ENCODE data around the gene KATNBL1. TPM values are rescaled to one million over a fixed set of nuclear protein-coding genes. Genes with fewer than 3 reads are reported as not detected.
A peak's percentile ranks its signal among the peaks of the same experiment; 100 is the strongest.

The KATNBL1 gene
- total and polyA plus RNA-seq, 9 of the 15 experiments (the other 6 are each of a cell fraction or from before 2014, with no cell fraction given), result 6.6 to 46.0 (median 24.0) TPM

DNA sequence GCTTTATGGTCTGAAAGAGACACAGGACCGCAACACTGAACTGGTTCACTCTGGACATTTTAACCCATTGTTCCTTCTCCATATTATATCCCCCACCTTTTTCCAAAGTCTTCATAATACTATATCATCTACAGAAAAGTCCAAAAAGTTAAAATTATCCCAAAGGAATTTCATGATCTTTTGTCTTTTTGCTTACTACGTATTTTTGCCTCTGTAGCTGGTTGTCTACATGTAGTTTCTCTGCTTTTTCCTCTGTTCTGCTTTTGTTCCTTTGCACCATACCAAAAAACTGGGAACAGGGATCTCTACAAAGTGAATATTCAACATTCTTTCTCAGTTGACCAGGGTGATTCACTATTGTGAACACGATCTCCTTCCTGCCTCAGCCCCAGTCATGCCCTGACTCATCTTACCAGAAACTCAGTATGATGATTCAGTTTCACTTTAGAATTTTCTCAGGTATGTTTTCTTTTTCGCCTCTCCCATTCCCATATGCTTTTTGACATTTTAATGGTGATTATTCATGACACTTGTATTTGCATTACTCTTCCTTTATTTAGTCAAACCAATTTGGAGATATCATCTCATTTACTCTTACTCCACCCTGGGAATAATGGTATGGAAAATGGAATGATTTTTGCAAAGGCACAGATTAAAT is 29.4 kb upstream of the KATNBL1 start (continued):
- TF ChIP-seq, protein P1, sequence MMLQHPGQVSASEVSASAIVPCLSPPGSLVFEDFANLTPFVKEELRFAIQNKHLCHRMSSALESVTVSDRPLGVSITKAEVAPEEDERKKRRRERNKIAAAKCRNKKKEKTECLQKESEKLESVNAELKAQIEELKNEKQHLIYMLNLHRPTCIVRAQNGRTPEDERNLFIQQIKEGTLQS (IDR thresholded peaks at IDR 0.05), result peak; percentile 41
- TF ChIP-seq, protein P1 (CRISPR knock-in tag; conservative IDR thresholded peaks at IDR 0.05), result no peak

DNA sequence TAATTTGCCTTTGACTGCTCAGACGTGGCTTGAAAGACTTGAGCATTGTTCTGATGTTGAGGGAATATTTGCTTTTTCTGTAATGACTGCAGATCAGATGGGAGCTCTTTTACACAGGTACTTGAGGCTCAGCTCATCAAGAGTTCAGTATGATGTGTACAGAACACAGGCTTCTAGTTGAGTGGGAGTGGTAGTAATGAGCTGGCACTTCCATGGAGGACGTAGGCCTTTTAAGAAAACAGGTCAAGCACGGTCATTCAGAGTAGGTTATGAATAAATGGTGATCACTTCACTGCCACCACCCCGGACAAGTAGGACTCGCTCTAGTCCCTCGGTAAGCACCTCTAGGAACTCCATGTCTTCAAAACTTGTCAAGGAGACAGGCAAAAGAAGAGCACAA is 23.7 kb upstream of the KATNBL1 start:
- ATAC-seq (no peak), FAIRE-seq (no peak), DNase-seq (ENCODE audit: extremely low read depth in 1 of 4, low spot score in 3 of 4) (no peak)
- no peaks in the 10 kb centered on the region for H3K27me3 ChIP-seq (ENCODE audit: control insufficient read depth in 2 of 2, insufficient read depth in 2 of 2, low read length in 2 of 2)
- ChIA-PET POLR2A (interaction anchor here (0.6 to 1.3 kb wide), 6 partner anchors 9 to 170 kb away, joined by 3 to 4 read pairs (median 3); no protein-coding TSS in a partner anchor), CTCF (ENCODE audit: low intra/inter-chr PET ratio) (no interaction called here)
- BruUV-seq (replicated peaks), result no TSS peak
- no peak overlapping the region for H3K4me3 ChIP-seq
- H3K9me1 ChIP-seq (ENCODE audit: control insufficient read depth, insufficient read depth, low read length), result no peaks in the 10 kb centered on the region
- H3K79me2 ChIP-seq (ENCODE audit: control insufficient read depth, insufficient read depth, low read length), result no peaks in the 10 kb centered on the region
- WGBS (ENCODE audit: insufficient coverage, low coverage, missing lambda C conversion rate), result 71% methylated on average over 6 of the region's 6 CpGs
- H3K4me2 ChIP-seq (ENCODE audit: insufficient read depth, low read length), result no peak overlapping the region
- no peak overlapping the region for H3K27ac ChIP-seq (ENCODE audit: extremely low read depth, low read depth, low read length)
- intact Hi-C loops (cut with micrococcal nuclease), result no loop called here
- in situ Hi-C loops (cut with MboI), result no loop called here
- no peaks in the 10 kb centered on the region for H3K4me1 ChIP-seq (replicated peaks in 1 of 2; ENCODE audit: control insufficient read depth in 2 of 2, insufficient read depth in 2 of 2, low read length in 2 of 2)
- H4K20me1 ChIP-seq (replicated peaks; ENCODE audit: control insufficient read depth, insufficient read depth, low read length), result no peaks in the 10 kb centered on the region
- H2AFZ ChIP-seq (ENCODE audit: low read depth, low read length), result no peak overlapping the region
- H3K9me3 ChIP-seq (replicated peaks; ENCODE audit: control insufficient read depth, insufficient read depth, low read depth, low read length), result no peaks in the 10 kb centered on the region
- no peak overlapping the region for H3K9ac ChIP-seq (ENCODE audit: insufficient read depth in 1 of 2, low read depth in 2 of 2, low read length in 2 of 2)
- H3K36me3 ChIP-seq (ENCODE audit: control insufficient read depth, insufficient read depth, low read length), result peaks cover 31% of the 10 kb centered on the region; the same call in 2 of the 3 replicates
- TF ChIP-seq ZNF436 (CRISPR knock-in tag; IDR thresholded peaks at IDR 0.05) (no peak), ZNF57 (CRISPR knock-in tag; IDR thresholded peaks at IDR 0.05) (no peak), LEF1 (IDR thresholded peaks at IDR 0.05) (no peak), ZNF589 (CRISPR knock-in tag; IDR thresholded peaks at IDR 0.05; ENCODE audit: low read depth) (no peak), NCOA4 (IDR thresholded peaks at IDR 0.05; ENCODE audit: partially characterized antibody) (no peak), SRSF7 (optimal IDR thresholded peaks at IDR 0.05; ENCODE audit: low read depth, low read length) (no peak), SNIP1 (IDR thresholded peaks at IDR 0.05; ENCODE audit: low read depth) (no peak), MTA2 (IDR thresholded peaks at IDR 0.05; ENCODE audit: low read depth) (no peak), GATAD2A (IDR thresholded peaks at IDR 0.05) (no peak), FIP1L1 (IDR thresholded peaks at IDR 0.05; ENCODE audit: low read depth, low read length, poor library complexity, severe bottlenecking) (no peak), CREB1 (IDR thresholded peaks at IDR 0.05) (no peak), CREB1 (CRISPR knock-in tag; IDR thresholded peaks at IDR 0.05) (no peak), MCM5 (IDR thresholded peaks at IDR 0.05; ENCODE audit: low read depth) (no peak)
- TF ChIP-seq, protein P2, sequence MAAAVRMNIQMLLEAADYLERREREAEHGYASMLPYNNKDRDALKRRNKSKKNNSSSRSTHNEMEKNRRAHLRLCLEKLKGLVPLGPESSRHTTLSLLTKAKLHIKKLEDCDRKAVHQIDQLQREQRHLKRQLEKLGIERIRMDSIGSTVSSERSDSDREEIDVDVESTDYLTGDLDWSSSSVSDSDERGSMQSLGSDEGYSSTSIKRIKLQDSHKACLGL (CRISPR knock-in tag; IDR thresholded peaks at IDR 0.05; ENCODE audit: borderline replicate concordance, poor library complexity, severe bottlenecking), result no peak
- TF ChIP-seq, protein P3, sequence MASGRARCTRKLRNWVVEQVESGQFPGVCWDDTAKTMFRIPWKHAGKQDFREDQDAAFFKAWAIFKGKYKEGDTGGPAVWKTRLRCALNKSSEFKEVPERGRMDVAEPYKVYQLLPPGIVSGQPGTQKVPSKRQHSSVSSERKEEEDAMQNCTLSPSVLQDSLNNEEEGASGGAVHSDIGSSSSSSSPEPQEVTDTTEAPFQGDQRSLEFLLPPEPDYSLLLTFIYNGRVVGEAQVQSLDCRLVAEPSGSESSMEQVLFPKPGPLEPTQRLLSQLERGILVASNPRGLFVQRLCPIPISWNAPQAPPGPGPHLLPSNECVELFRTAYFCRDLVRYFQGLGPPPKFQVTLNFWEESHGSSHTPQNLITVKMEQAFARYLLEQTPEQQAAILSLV (tag; IDR thresholded peaks at IDR 0.05), result no peak
- TF ChIP-seq, protein P4, sequence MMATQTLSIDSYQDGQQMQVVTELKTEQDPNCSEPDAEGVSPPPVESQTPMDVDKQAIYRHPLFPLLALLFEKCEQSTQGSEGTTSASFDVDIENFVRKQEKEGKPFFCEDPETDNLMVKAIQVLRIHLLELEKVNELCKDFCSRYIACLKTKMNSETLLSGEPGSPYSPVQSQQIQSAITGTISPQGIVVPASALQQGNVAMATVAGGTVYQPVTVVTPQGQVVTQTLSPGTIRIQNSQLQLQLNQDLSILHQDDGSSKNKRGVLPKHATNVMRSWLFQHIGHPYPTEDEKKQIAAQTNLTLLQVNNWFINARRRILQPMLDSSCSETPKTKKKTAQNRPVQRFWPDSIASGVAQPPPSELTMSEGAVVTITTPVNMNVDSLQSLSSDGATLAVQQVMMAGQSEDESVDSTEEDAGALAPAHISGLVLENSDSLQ (IDR thresholded peaks at IDR 0.05), result no peak

Measured in K562 (cell line).